ENCODE data around the gene RAB40A. TPM values are rescaled to one million over a fixed set of nuclear protein-coding genes. Genes with fewer than 3 reads are reported as not detected.

RAB40A gene
- total and polyA plus RNA-seq, 9 of the 15 experiments (the other 6 are each of a cell fraction or from before 2014, with no cell fraction given), result 0.07 to 0.15 (median 0.10) TPM; not detected in 3

GRCh38 chrX:103536071-103536470 lies 16.8 kb upstream of the RAB40A start:
- Histone ChIP-seq H3K4me2 (ENCODE audit: insufficient read depth, low read length) (no peak overlapping the region), H3K27me3 (ENCODE audit: control insufficient read depth in 2 of 2, insufficient read depth in 2 of 2, low read length in 2 of 2) (no peaks in the 10 kb centered on the region), H3K36me3 (ENCODE audit: control insufficient read depth, insufficient read depth, low read length) (no peaks in the 10 kb centered on the region), H4K20me1 (replicated peaks; ENCODE audit: control insufficient read depth, insufficient read depth, low read length) (no peaks in the 10 kb centered on the region), H2AFZ (ENCODE audit: low read depth, low read length) (no peak overlapping the region), H3K4me1 (replicated peaks in 1 of 2; ENCODE audit: control insufficient read depth in 2 of 2, insufficient read depth in 2 of 2, low read length in 2 of 2) (no peaks in the 10 kb centered on the region), H3K9ac (ENCODE audit: insufficient read depth in 1 of 2, low read depth in 2 of 2, low read length in 2 of 2) (no peak overlapping the region), H3K9me1 (ENCODE audit: control insufficient read depth, insufficient read depth, low read length) (no peaks in the 10 kb centered on the region), H3K27ac (ENCODE audit: extremely low read depth, low read depth, low read length) (no peak overlapping the region), H3K79me2 (ENCODE audit: control insufficient read depth, insufficient read depth, low read length) (no peaks in the 10 kb centered on the region), H3K9me3 (replicated peaks; ENCODE audit: control insufficient read depth, insufficient read depth, low read depth, low read length) (no peaks in the 10 kb centered on the region), H3K4me3 (no peak overlapping the region)
- ChIA-PET POLR2A (no interaction called here), CTCF (ENCODE audit: low intra/inter-chr PET ratio) (no interaction called here)
- intact Hi-C loops (cut with micrococcal nuclease), result no loop called here
- ATAC-seq, result no peak
- in situ Hi-C loops (cut with MboI), result no loop called here
- FAIRE-seq, result no peak
- no TSS peak for BruUV-seq (replicated peaks)
- no peak for DNase-seq (ENCODE audit: extremely low read depth in 1 of 4, low spot score in 3 of 4)
- TF ChIP-seq ZNF184 (CRISPR knock-in tag; IDR thresholded peaks at IDR 0.05), result no peak
- no peak for TF ChIP-seq ETS2 (tag; IDR thresholded peaks at IDR 0.05; ENCODE audit: borderline replicate concordance, poor library complexity, severe bottlenecking)
- TF ChIP-seq RFX7 (CRISPR knock-in tag; IDR thresholded peaks at IDR 0.05), result no peak
- TF ChIP-seq, protein P1, sequence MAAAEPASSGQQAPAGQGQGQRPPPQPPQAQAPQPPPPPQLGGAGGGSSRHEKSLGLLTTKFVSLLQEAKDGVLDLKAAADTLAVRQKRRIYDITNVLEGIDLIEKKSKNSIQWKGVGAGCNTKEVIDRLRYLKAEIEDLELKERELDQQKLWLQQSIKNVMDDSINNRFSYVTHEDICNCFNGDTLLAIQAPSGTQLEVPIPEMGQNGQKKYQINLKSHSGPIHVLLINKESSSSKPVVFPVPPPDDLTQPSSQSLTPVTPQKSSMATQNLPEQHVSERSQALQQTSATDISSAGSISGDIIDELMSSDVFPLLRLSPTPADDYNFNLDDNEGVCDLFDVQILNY (CRISPR knock-in tag; IDR thresholded peaks at IDR 0.05), result no peak
- TF ChIP-seq, protein P2, sequence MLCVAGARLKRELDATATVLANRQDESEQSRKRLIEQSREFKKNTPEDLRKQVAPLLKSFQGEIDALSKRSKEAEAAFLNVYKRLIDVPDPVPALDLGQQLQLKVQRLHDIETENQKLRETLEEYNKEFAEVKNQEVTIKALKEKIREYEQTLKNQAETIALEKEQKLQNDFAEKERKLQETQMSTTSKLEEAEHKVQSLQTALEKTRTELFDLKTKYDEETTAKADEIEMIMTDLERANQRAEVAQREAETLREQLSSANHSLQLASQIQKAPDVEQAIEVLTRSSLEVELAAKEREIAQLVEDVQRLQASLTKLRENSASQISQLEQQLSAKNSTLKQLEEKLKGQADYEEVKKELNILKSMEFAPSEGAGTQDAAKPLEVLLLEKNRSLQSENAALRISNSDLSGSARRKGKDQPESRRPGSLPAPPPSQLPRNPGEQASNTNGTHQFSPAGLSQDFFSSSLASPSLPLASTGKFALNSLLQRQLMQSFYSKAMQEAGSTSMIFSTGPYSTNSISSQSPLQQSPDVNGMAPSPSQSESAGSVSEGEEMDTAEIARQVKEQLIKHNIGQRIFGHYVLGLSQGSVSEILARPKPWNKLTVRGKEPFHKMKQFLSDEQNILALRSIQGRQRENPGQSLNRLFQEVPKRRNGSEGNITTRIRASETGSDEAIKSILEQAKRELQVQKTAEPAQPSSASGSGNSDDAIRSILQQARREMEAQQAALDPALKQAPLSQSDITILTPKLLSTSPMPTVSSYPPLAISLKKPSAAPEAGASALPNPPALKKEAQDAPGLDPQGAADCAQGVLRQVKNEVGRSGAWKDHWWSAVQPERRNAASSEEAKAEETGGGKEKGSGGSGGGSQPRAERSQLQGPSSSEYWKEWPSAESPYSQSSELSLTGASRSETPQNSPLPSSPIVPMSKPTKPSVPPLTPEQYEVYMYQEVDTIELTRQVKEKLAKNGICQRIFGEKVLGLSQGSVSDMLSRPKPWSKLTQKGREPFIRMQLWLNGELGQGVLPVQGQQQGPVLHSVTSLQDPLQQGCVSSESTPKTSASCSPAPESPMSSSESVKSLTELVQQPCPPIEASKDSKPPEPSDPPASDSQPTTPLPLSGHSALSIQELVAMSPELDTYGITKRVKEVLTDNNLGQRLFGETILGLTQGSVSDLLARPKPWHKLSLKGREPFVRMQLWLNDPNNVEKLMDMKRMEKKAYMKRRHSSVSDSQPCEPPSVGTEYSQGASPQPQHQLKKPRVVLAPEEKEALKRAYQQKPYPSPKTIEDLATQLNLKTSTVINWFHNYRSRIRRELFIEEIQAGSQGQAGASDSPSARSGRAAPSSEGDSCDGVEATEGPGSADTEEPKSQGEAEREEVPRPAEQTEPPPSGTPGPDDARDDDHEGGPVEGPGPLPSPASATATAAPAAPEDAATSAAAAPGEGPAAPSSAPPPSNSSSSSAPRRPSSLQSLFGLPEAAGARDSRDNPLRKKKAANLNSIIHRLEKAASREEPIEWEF (CRISPR knock-in tag; IDR thresholded peaks at IDR 0.05), result no peak
- TF ChIP-seq, protein P3, sequence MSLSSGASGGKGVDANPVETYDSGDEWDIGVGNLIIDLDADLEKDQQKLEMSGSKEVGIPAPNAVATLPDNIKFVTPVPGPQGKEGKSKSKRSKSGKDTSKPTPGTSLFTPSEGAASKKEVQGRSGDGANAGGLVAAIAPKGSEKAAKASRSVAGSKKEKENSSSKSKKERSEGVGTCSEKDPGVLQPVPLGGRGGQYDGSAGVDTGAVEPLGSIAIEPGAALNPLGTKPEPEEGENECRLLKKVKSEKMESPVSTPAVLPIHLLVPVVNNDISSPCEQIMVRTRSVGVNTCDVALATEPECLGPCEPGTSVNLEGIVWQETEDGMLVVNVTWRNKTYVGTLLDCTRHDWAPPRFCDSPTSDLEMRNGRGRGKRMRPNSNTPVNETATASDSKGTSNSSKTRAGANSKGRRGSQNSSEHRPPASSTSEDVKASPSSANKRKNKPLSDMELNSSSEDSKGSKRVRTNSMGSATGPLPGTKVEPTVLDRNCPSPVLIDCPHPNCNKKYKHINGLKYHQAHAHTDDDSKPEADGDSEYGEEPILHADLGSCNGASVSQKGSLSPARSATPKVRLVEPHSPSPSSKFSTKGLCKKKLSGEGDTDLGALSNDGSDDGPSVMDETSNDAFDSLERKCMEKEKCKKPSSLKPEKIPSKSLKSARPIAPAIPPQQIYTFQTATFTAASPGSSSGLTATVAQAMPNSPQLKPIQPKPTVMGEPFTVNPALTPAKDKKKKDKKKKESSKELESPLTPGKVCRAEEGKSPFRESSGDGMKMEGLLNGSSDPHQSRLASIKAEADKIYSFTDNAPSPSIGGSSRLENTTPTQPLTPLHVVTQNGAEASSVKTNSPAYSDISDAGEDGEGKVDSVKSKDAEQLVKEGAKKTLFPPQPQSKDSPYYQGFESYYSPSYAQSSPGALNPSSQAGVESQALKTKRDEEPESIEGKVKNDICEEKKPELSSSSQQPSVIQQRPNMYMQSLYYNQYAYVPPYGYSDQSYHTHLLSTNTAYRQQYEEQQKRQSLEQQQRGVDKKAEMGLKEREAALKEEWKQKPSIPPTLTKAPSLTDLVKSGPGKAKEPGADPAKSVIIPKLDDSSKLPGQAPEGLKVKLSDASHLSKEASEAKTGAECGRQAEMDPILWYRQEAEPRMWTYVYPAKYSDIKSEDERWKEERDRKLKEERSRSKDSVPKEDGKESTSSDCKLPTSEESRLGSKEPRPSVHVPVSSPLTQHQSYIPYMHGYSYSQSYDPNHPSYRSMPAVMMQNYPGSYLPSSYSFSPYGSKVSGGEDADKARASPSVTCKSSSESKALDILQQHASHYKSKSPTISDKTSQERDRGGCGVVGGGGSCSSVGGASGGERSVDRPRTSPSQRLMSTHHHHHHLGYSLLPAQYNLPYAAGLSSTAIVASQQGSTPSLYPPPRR (CRISPR knock-in tag; IDR thresholded peaks at IDR 0.05; ENCODE audit: borderline replicate concordance), result no peak
- no peak for TF ChIP-seq ESRRA (IDR thresholded peaks at IDR 0.05; ENCODE audit: borderline replicate concordance, low read depth)
- no peak for TF ChIP-seq JUN (IDR thresholded peaks at IDR 0.05; ENCODE audit: borderline replicate concordance, low read depth, low read length)
- no peak for TF ChIP-seq JUN (CRISPR knock-in tag; IDR thresholded peaks at IDR 0.05; ENCODE audit: borderline replicate concordance)
- TF ChIP-seq, protein P4, sequence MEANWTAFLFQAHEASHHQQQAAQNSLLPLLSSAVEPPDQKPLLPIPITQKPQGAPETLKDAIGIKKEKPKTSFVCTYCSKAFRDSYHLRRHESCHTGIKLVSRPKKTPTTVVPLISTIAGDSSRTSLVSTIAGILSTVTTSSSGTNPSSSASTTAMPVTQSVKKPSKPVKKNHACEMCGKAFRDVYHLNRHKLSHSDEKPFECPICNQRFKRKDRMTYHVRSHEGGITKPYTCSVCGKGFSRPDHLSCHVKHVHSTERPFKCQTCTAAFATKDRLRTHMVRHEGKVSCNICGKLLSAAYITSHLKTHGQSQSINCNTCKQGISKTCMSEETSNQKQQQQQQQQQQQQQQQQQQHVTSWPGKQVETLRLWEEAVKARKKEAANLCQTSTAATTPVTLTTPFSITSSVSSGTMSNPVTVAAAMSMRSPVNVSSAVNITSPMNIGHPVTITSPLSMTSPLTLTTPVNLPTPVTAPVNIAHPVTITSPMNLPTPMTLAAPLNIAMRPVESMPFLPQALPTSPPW (CRISPR knock-in tag; IDR thresholded peaks at IDR 0.05), result no peak

Data from K562 (cell line).